ENCODE measurements around the gene GSTM3.

The GSTM3 gene

GRCh38 chr1:109740615-109741373, at the start of gene GSTM3:
Gene GSTM3 (minus strand): TSS chr1:109741038. CDS start chr1:109740287, 751 bp downstream.
- no peak for DNase-seq (ENCODE audit: low spot score)

GRCh38 chr1:109790329-109790728, 49.5 kb upstream of the GSTM3 start:
- DNase-seq (ENCODE audit: low spot score) = no peak

GRCh38 chr1:109789551-109790180, 48.8 kb upstream of the GSTM3 start:
- DNase-seq (ENCODE audit: low spot score) = no peak

GRCh38 chr1:109788695-109789521, 48.1 kb upstream of the GSTM3 start:
- DNase-seq (ENCODE audit: low spot score) = peak; percentile 6

GRCh38 chr1:109787845-109788601, 47.2 kb upstream of the GSTM3 start:
- no peak for DNase-seq (ENCODE audit: low spot score)

- no peak for DNase-seq (ENCODE audit: low spot score)
These were observed 46.5 kb upstream of the GSTM3 start for GRCh38 chr1:109787211-109787844.

- DNase-seq (ENCODE audit: low spot score) = no peak
These were observed 45.7 kb upstream of the GSTM3 start for GRCh38 chr1:109786531-109787021.

- DNase-seq (ENCODE audit: low spot score) = no peak
These were observed 45.3 kb upstream of the GSTM3 start for GRCh38 chr1:109786112-109786480.

- DNase-seq (ENCODE audit: low spot score) = no peak
These were observed 44.7 kb upstream of the GSTM3 start for GRCh38 chr1:109785446-109786111.

GRCh38 chr1:109784551-109785252, 43.9 kb upstream of the GSTM3 start:
- DNase-seq (ENCODE audit: low spot score) = no peak

GRCh38 chr1:109783436-109783835, 42.6 kb upstream of the GSTM3 start:
- no peak for DNase-seq (ENCODE audit: low spot score)

- no peak for DNase-seq (ENCODE audit: low spot score)
These were observed 42.1 kb upstream of the GSTM3 start for GRCh38 chr1:109782927-109783326.

GRCh38 chr1:109782514-109782913, 41.7 kb upstream of the GSTM3 start:
- DNase-seq (ENCODE audit: low spot score) = no peak

GRCh38 chr1:109781806-109782205, 41.0 kb upstream of the GSTM3 start:
- DNase-seq (ENCODE audit: low spot score) = no peak

- DNase-seq (ENCODE audit: low spot score) = no peak
These were observed 40.1 kb upstream of the GSTM3 start for GRCh38 chr1:109780982-109781381.

- DNase-seq (ENCODE audit: low spot score) = no peak
These were observed 37.3 kb upstream of the GSTM3 start for GRCh38 chr1:109777980-109778625.

- DNase-seq (ENCODE audit: low spot score) = no peak
These were observed 36.6 kb upstream of the GSTM3 start for GRCh38 chr1:109777436-109777835.

- DNase-seq (ENCODE audit: low spot score) = peak; percentile 93
These were observed 36.1 kb upstream of the GSTM3 start for GRCh38 chr1:109776911-109777310.

- no peak for DNase-seq (ENCODE audit: low spot score)
These were observed 35.5 kb upstream of the GSTM3 start for GRCh38 chr1:109776206-109776835.

Data from Ammon's horn (tissue), 1 donor.